NCI-H2171 treated with DMSO at 0.1 percent for 48 hours (cell line): ENCODE measurements around the gene HS6ST3.

Experiments
- DNase-seq: peaks from one replicate; lab custom pipeline; 2025; lab: John Stamatoyannopoulos, UW

The HS6ST3 gene

GRCh38 chr13:96308568-96308967 lies 218.7 kb downstream of the HS6ST3 start:
- no peak for DNase-seq

GRCh38 chr13:96314974-96315373 lies 225.1 kb downstream of the HS6ST3 start:
- no peak for DNase-seq

DNA sequence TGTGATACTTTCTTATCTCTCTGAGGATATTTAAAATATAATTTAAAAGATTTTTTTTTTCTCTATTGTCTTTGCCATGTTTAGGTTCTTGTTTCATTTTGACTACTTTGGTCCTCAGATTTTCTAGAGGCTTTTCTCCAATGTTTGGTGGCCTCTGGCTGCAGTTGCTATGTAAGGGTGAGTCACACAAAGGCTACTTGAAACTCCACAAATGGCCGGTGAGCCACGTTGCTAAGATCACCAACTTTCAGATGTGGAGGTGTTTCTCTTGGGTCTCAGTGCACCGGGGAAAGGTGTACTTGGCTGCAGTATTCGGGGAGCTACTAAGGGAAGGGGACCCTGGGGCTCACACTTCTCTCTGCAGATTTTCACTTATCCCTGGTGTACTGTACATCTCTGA lies 248.1 kb downstream of the HS6ST3 start:
- DNase-seq, result no peak

DNA sequence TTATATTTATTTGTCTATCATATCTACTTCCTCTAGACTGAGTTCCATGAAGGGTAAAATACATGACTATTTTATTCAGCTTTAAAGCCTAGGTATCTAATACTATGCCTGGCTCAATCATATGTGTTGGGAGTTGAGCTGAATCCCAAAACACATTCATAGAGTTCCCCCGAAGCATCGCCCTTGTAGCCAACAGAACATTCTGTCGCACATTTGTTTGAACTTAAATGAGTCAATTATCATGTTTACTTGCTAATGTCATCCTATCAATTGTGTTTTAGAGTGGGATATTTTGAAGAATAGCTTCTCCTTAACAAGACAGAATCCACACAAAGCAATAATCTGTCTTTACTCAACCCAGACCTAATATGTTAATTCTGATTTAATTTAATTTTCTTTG lies 252.4 kb downstream of the HS6ST3 start:
- no peak for DNase-seq

DNA sequence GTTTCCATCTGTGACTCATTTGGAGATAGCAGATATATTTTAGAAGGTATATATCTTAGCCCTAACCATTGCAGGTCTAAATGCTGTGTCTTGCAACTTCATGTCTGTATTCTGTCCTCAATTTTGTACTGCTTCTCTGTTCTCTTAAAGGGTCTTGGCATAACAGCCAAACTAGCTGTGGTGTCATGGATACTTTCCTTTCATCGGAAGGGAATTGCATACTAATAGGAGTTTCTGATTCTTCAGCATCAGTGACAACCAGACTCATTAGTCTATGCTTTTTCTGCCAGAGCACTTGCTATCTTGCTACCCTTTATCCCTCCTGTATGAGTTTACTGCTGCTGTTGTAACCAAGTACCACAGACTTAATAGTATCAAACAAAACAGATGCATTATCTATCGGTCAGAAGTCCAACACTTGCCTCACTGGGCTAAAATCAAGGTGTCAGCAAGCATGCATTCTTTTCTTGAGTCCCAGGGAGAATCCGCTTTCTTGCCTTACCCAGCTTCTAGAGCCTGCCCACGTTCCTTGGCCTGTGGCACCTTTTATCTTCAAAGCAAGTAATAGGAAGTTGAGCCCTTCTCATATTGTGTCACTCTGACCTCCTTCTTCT lies 253.1 kb downstream of the HS6ST3 start:
- no peak for DNase-seq

GRCh38 chr13:96346921-96347320 lies 257.0 kb downstream of the HS6ST3 start:
- DNase-seq, result no peak

GRCh38 chr13:96373597-96373996 lies 283.7 kb downstream of the HS6ST3 start:
- no peak for DNase-seq

- no peak for DNase-seq
These were observed 287.9 kb downstream of the HS6ST3 start for GRCh38 chr13:96377835-96378234.

DNA sequence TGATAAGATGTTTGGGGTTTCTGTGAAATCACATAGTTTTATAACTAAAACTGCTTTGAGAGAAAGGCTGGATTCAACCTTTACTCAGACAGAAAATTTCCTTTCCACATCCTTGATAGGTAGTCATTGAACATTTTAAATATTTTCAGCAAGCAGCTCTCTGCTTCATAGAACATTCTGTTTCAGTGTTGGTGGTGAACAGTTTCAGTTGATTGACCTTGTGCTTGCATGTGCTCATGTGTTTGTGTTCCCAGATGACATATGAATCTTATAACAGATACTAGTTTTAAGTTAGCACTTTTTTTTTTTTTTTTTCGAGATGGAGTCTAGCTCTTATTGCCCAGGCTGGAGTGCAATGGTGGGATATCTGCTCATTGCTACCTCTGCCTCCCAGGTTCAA lies 290.1 kb downstream of the HS6ST3 start:
- no peak for DNase-seq

DNA sequence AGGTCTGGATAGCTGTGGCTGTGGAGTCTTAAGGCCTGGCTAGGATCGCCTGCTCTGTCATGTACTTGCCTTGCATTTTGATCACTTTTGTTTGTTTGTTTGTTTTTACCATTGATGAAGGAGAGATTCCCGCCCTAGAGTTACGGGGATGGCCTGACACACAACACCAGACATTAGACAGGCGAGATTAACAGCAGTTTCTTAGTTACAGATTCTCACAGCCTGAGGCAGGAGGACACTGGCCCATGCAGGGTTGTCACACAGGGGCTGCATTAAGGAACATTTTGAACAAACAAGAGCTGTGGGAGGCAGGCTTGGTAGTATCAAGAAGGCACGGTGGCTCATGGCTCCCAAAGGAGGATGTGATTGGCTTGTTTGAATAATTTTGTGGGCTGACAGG lies 291.8 kb downstream of the HS6ST3 start:
- DNase-seq, result no peak

- DNase-seq, result no peak
These were observed 298.7 kb downstream of the HS6ST3 start for GRCh38 chr13:96388598-96388997.

- no peak for DNase-seq
These were observed 301.7 kb downstream of the HS6ST3 start for GRCh38 chr13:96391606-96392005.

DNA sequence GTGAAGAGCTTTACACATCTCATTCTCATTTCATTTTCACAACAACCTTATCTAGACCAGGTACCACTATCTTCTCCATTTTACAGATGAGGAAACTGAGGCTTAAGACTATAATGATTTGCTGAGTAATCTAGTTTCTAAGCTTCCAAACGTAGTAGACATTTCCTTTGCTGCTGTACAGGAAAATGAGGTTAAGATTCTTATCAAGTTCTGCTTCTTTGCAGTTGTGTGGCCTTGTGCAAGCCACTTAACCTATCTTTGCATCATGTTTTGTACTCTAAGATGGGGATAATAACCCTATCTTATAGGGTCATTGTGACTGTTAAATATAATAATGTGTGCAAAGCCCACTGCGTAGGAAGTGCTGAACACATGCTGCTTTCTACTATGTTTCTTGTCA lies 307.9 kb downstream of the HS6ST3 start:
- DNase-seq, result no peak

DNA sequence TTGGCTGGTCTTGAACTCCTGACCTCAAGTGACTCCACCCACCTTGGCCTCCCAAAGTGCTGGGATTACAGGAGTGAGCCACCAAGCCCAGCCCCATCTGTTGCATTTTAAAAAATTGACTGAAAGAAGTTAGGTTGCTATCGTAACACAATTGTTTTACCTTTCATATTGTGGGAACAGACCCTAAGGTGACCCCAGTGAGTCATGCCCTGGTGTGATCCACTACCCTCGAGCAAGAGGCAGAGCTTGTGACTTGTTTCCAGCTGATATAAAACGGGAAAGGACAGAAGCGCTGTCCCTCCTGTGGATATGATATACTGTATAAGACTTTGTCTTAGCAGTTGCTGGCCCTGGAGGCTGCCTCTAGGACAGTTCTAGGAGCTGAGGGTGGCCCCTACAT lies 308.6 kb downstream of the HS6ST3 start:
- no peak for DNase-seq

DNA sequence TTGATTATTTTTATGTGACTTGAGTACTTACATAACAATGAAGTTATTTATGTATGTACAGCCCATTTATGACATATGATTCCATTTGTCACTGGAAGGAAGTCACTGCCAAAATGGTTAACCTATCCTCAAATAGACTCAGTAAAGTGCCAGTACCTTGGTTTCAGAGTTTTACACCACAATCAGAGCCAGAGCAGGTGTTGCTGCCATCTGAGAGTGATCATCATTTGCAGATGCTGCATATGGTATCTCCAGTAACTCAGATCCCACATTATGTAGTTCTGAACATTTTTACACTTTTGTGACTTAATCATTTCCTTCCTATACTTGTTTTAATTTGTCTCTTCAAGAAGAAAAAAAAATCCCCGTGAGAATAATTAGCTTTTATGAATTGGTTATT lies 313.3 kb downstream of the HS6ST3 start:
- DNase-seq, result peak; percentile 54

DNA sequence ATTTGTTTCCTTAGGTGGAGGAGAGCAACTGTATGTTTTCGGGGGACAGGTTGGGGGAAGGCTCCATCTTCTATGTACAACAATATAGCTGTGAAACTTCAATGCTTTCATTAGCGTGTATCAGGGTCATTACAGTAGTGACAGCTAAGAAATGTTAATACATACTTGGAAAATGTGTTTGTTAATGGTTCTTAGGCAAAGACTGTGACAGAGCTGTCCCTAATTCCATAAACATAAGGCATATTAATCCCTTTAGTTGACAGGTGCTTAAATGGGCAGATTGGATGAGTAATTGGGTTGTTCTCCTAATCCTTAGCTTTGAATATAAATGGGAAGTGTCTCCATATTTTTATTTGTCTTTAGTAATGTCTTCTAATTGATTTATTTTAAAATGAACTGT lies 313.7 kb downstream of the HS6ST3 start:
- DNase-seq, result peak; percentile 21

- peak; percentile 29 for DNase-seq
These were observed 326.0 kb downstream of the HS6ST3 start for GRCh38 chr13:96415831-96416385.

DNA sequence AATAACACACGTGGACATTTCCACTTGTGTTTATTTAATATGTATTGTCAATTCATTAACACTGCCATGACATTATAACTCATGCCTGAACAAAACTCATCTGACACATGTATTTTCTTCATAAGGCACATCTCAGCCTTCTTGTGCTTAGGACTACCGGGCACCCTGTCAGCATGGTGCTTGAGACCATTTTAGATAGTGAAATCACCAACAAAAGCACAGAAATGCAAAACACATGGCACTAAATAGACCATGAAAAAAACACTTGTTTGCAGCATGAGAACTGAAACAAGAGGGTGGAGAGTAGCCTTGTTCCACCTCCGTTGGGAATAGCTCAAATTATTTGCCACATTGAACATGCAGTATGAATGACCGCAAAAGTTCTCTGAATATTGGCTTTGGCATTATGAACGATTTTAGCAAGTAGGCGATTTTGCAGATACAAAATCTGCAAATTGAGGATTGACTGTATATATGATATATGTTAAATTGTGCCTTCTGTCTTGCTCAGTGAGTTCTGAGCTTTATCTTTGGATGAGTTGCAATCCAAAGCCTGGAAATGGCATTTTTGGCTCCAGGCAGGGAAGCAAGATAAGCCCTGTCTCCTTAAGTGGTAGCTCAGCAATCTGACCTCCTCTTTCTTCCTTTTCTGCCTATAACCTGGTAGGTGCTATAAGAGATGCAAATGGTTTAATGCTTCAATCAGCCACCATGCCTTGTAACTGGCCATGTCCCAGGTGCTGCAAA lies 328.2 kb downstream of the HS6ST3 start:
- no peak for DNase-seq

GRCh38 chr13:96421314-96421713 lies 331.4 kb downstream of the HS6ST3 start:
- DNase-seq, result no peak

DNA sequence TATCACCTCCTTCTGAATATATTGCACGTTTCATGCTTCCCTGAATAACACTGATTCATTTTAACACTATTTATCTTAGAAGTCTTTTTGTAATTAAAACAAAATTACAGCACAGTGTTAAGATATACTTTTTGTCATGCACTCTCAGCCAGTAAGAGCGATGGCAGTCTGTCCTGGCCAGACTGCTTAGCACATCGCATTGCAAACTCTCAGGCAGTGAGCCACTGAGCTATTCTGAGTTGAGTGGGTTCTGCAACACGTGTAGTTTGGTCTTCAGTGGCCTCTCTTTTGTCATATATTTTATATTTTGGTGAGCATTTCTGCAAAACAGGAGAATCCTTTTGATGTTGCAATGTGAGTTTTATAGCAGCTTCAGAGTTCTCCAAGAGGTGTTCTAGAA lies 332.1 kb downstream of the HS6ST3 start:
- DNase-seq, result no peak

DNA sequence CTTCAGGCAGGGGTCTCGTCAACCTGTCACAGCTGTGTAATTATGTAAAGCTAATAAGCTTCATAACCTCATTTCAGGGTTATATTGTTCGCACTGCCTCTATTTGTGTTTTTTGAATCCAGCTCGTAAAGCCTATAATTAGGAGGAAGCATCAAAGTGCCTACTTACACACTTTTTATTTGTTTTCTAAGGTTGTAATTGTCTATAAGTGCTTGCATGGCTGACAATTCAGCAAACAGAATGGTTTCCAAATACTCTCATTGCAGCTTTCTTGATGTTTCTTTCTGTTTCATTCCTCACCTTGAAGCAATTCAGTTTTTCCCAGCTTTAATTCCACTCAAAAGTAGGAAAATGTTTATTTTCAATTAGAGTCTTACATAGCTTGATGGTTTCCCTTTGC lies 336.3 kb downstream of the HS6ST3 start:
- DNase-seq, result no peak

DNA sequence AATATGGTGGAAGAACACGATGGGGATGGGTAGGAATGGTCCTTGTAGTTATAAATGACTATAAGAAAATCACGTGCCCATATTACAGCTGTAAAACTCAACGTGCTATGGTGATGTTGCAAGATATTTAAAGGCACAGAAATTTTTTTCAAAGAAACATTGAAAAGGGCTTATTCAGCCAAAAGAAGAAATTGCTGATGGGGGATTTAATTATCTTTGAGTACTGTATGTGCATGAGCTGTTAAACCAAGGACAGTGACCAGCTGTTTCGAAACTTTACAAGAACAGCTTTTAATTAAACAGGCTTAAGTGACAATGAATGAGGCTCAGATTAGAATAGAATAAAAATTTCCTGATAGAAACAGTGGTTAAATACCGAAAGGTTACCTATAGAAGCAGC lies 339.0 kb downstream of the HS6ST3 start:
- no peak for DNase-seq

DNA sequence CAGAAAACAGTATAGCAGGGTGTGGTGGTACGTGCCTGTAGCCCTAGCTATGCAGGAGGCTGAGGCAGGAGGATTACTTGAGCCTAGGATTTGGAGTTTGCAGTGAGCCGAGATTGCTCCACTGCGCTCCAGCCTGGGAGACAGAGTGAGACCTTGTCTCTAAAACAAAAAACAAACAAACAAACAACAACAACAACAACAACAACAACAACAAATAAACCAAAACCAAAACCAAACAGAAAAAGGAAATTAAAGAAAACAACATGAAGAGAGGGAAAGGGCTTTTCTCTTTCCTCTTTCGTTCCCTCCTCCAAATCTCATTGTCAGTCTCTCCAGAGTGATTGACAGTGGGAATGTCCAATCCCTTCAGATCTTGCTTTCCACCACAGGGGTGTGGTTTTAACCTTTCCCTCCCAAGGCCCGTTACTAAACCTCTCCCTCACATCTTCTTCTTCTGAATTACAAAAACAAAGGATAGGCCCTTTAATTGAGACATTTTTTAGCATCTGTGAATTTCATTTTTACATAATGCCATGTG lies 341.2 kb downstream of the HS6ST3 start:
- DNase-seq, result no peak
